ENCODE data around the gene POLD3.
"Not testable (repeated sequence)": the region's sequence is repeated elsewhere in the genome, so short reads cannot be mapped to it uniquely, and the experiment has no call there.

POLD3 gene

DNA sequence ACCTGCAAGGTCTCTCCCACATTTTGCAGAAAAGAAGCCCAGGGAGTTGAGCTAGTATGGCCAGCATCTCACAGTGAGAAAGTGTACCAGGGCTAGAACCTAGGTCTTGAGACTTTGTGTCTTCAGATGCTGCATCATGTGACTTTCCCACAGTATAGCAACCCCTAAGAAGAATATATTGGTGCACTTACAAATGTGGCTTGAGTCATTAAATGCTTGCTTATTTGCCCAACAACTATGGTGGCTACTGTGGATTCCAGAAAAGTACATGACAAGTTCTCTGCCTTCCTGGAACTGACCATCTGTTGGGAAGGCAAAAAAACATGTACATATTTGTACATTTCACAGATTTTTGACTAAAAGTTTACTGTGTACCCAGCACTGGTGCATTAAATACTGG, 55.0 kb downstream of the POLD3 start:
- no peak for TF ChIP-seq EZH2phosphoT487 (IDR thresholded peaks at IDR 0.05; ENCODE audit: low read depth)
- no peak for TF ChIP-seq CTCF (IDR thresholded peaks at IDR 0.05; ENCODE audit: low read depth, low read length)
- Histone ChIP-seq H3K27ac (ENCODE audit: low read length) (no peak overlapping the region), H3K79me2 (ENCODE audit: low read length) (no peaks in the 10 kb centered on the region), H3K36me3 (replicated peaks; ENCODE audit: low read depth, low read length) (peaks cover 67% of the 10 kb centered on the region), H2AFZ (ENCODE audit: low read depth, low read length) (no peak overlapping the region), H3K9ac (ENCODE audit: low read length) (no peak overlapping the region), H3K4me1 (ENCODE audit: low read length) (no peaks in the 10 kb centered on the region), H3K4me3 (ENCODE audit: low read length) (no peak overlapping the region), H4K20me1 (ENCODE audit: insufficient read depth, low read length) (no peaks in the 10 kb centered on the region), H3K4me2 (ENCODE audit: low read length) (no peak overlapping the region), H3K9me3 (ENCODE audit: insufficient read depth, low read length) (no peaks in the 10 kb centered on the region), H3K27me3 (ENCODE audit: low read depth, low read length) (no peaks in the 10 kb centered on the region)

DNA sequence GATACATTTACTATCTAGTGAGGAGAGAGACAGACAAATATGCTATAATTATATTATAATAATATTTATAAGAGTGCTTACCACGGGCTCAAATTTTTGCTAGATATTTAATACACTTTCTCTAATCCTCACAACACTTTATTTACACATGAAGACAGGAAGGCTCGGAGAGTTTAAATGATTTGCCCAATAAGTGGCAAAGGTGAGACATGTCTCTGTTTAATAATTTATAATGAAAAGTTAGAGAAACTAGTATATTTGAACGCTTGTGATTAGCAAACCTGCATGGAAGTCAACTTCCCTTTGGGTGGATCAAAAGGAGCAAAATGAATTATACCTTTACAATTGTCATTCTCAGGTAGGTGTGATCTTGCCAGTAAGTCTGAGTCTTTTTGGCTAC, 55.4 kb downstream of the POLD3 start:
- H3K36me3 ChIP-seq (replicated peaks; ENCODE audit: low read depth, low read length) = peaks cover 67% of the 10 kb centered on the region
- no peak overlapping the region for H3K4me3 ChIP-seq (ENCODE audit: low read length)
- H3K27me3 ChIP-seq (ENCODE audit: low read depth, low read length) = no peaks in the 10 kb centered on the region
- H3K4me2 ChIP-seq (ENCODE audit: low read length) = no peak overlapping the region
- H3K9ac ChIP-seq (ENCODE audit: low read length) = no peak overlapping the region
- no peak overlapping the region for H3K27ac ChIP-seq (ENCODE audit: low read length)
- no peaks in the 10 kb centered on the region for H3K9me3 ChIP-seq (ENCODE audit: insufficient read depth, low read length)
- H3K4me1 ChIP-seq (ENCODE audit: low read length) = no peaks in the 10 kb centered on the region
- H2AFZ ChIP-seq (ENCODE audit: low read depth, low read length) = no peak overlapping the region
- no peaks in the 10 kb centered on the region for H3K79me2 ChIP-seq (ENCODE audit: low read length)
- no peak for TF ChIP-seq EZH2phosphoT487 (IDR thresholded peaks at IDR 0.05; ENCODE audit: low read depth)
- no peaks in the 10 kb centered on the region for H4K20me1 ChIP-seq (ENCODE audit: insufficient read depth, low read length)

DNA sequence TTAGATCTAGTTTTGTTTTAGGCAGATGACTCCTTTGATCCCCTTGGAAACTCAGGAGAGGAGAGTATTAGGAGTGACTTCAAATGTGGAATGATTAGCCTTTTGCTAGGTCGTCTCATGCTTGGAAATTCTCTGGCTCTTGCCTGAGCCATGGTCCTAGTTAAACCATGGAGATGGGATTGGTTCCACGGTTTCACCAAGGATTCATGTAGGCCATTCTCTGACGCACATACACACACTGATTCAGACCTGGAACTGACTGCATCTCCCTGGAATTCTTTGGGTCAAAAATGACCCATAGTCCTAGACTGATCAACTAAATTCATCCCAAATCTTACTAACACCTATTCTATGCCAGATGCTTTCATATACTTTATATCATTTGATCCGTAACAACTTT, 56.5 kb downstream of the POLD3 start:
- H4K20me1 ChIP-seq (ENCODE audit: insufficient read depth, low read length) = no peaks in the 10 kb centered on the region
- H3K4me1 ChIP-seq (ENCODE audit: low read length) = no peaks in the 10 kb centered on the region
- no peak overlapping the region for H3K4me3 ChIP-seq (ENCODE audit: low read length)
- no peaks in the 10 kb centered on the region for H3K9me3 ChIP-seq (ENCODE audit: insufficient read depth, low read length)
- no peak overlapping the region for H3K4me2 ChIP-seq (ENCODE audit: low read length)
- H3K9ac ChIP-seq (ENCODE audit: low read length) = no peak overlapping the region
- H3K79me2 ChIP-seq (ENCODE audit: low read length) = no peaks in the 10 kb centered on the region
- TF ChIP-seq EZH2phosphoT487 (IDR thresholded peaks at IDR 0.05; ENCODE audit: low read depth) (no peak), CTCF (IDR thresholded peaks at IDR 0.05; ENCODE audit: low read depth, low read length) (no peak)
- H2AFZ ChIP-seq (ENCODE audit: low read depth, low read length) = no peak overlapping the region
- H3K36me3 ChIP-seq (replicated peaks; ENCODE audit: low read depth, low read length) = peaks cover 63% of the 10 kb centered on the region
- H3K27me3 ChIP-seq (ENCODE audit: low read depth, low read length) = no peaks in the 10 kb centered on the region
- H3K27ac ChIP-seq (ENCODE audit: low read length) = no peak overlapping the region

DNA sequence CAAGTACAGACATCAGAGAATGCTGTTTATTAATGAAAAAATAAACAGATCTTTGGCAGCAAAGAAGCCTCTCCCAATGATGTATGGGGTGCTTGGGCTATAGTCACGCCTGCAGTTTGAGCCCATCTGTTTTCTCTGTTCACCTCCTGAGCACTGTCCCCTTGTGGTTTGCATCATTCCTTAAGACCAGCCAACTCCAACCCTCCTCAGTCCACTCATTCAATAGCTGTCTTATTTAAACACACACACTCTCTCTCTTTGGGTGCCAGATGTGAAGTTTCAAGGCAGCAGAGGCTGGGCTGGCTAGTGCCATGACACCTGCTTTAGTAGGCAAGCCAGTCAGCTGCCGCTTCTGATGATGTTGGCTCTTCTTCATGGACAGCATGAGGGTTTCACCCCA, 58.1 kb downstream of the POLD3 start:
- no peaks in the 10 kb centered on the region for H3K79me2 ChIP-seq (ENCODE audit: low read length)
- H3K36me3 ChIP-seq (replicated peaks; ENCODE audit: low read depth, low read length) = peaks cover 53% of the 10 kb centered on the region
- no peaks in the 10 kb centered on the region for H3K27me3 ChIP-seq (ENCODE audit: low read depth, low read length)
- no peak overlapping the region for H3K4me2 ChIP-seq (ENCODE audit: low read length)
- H3K4me1 ChIP-seq (ENCODE audit: low read length) = no peaks in the 10 kb centered on the region
- H2AFZ ChIP-seq (ENCODE audit: low read depth, low read length) = no peak overlapping the region
- H3K9ac ChIP-seq (ENCODE audit: low read length) = no peak overlapping the region
- no peaks in the 10 kb centered on the region for H4K20me1 ChIP-seq (ENCODE audit: insufficient read depth, low read length)
- TF ChIP-seq CTCF (IDR thresholded peaks at IDR 0.05; ENCODE audit: low read depth, low read length) (no peak), EZH2phosphoT487 (IDR thresholded peaks at IDR 0.05; ENCODE audit: low read depth) (no peak)
- no peak overlapping the region for H3K27ac ChIP-seq (ENCODE audit: low read length)
- H3K9me3 ChIP-seq (ENCODE audit: insufficient read depth, low read length) = no peaks in the 10 kb centered on the region
- no peak overlapping the region for H3K4me3 ChIP-seq (ENCODE audit: low read length)

GRCh38 chr11:74654976-74655375, 62.6 kb downstream of the POLD3 start:
- peaks cover 27% of the 10 kb centered on the region for H3K36me3 ChIP-seq (replicated peaks; ENCODE audit: low read depth, low read length)
- no peak overlapping the region for H3K9ac ChIP-seq (ENCODE audit: low read length)
- no peaks in the 10 kb centered on the region for H3K79me2 ChIP-seq (ENCODE audit: low read length)
- no peaks in the 10 kb centered on the region for H3K4me1 ChIP-seq (ENCODE audit: low read length)
- no peak overlapping the region for H3K4me3 ChIP-seq (ENCODE audit: low read length)
- H3K4me2 ChIP-seq (ENCODE audit: low read length) = no peak overlapping the region
- H3K27me3 ChIP-seq (ENCODE audit: low read depth, low read length) = no peaks in the 10 kb centered on the region
- H4K20me1 ChIP-seq (ENCODE audit: insufficient read depth, low read length) = no peaks in the 10 kb centered on the region
- no peak overlapping the region for H2AFZ ChIP-seq (ENCODE audit: low read depth, low read length)
- TF ChIP-seq EZH2phosphoT487 (IDR thresholded peaks at IDR 0.05; ENCODE audit: low read depth) = no peak
- TF ChIP-seq CTCF (IDR thresholded peaks at IDR 0.05; ENCODE audit: low read depth, low read length) = no peak
- H3K27ac ChIP-seq (ENCODE audit: low read length) = no peak overlapping the region
- no peaks in the 10 kb centered on the region for H3K9me3 ChIP-seq (ENCODE audit: insufficient read depth, low read length)

- H3K27ac ChIP-seq (ENCODE audit: low read length) = not testable (repeated sequence)
Measured at GRCh38 chr11:74659124-74659523, 66.7 kb downstream of the POLD3 start.

More at GRCh38 chr11:74659124-74659523, 66.7 kb downstream of the POLD3 start:
- H3K4me1 ChIP-seq (ENCODE audit: low read length); H3K27me3 ChIP-seq (ENCODE audit: low read depth, low read length); H3K9ac ChIP-seq (ENCODE audit: low read length); H3K79me2 ChIP-seq (ENCODE audit: low read length); H3K4me3 ChIP-seq (ENCODE audit: low read length); H2AFZ ChIP-seq (ENCODE audit: low read depth, low read length); H3K9me3 ChIP-seq (ENCODE audit: insufficient read depth, low read length); H3K4me2 ChIP-seq (ENCODE audit: low read length); H4K20me1 ChIP-seq (ENCODE audit: insufficient read depth, low read length): not testable (repeated sequence)
- peaks cover 16% of the 10 kb centered on the region for H3K36me3 ChIP-seq (replicated peaks; ENCODE audit: low read depth, low read length)
